Measurements from ENCODE around the gene FAAP100. TPM values are rescaled to one million over a fixed set of nuclear protein-coding genes. Genes with fewer than 3 reads are reported as not detected.

FAAP100 gene
- polyA plus RNA-seq, 1 donor (not counting 4 experiments of a cell fraction or from before 2014, with no cell fraction given), result 3.8 TPM

DNA sequence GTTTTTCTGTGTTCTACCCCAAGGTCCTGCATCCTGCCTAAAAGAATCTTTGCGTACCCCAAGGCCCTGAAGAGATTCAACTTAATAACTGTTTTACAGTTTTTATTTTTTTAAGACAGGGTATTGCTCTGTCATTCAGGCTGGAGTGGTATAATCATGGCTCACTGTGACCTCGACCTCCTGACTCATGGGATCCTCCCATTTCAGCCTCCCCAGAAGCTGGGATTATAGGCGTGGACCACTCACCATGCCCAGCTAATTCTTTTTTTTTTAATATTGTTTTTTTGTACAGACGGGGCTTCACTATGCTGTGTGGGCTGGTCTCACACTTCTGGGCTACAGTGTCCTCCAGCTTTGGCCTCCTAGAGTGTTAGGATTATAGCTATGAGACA lies 9.3 kb upstream of the FAAP100 start:
- H3K9me3 ChIP-seq (ENCODE audit: control insufficient read depth, low read depth, low read length), result no peaks in the 10 kb centered on the region
- FAIRE-seq (no peak), DNase-seq (ENCODE audit: low read depth, low spot score) (no peak)
- peaks cover 3% of the 10 kb centered on the region for H4K20me1 ChIP-seq (ENCODE audit: control insufficient read depth, extremely low read depth, insufficient read depth, low read length)
- H3K4me1 ChIP-seq (ENCODE audit: control insufficient read depth, extremely low read depth, insufficient read depth, low read length), result peaks cover 8% of the 10 kb centered on the region
- peaks cover 27 to 52% of the 10 kb centered on the region in 2 experiments for H3K36me3 ChIP-seq (ENCODE audit: control insufficient read depth in 2 of 2, extremely low read depth in 1 of 2, insufficient read depth in 2 of 2, low read length in 2 of 2)
- no peaks in the 10 kb centered on the region for H3K27me3 ChIP-seq (ENCODE audit: control insufficient read depth, extremely low read depth, insufficient read depth, low read length)
- H3K4me2 ChIP-seq (ENCODE audit: control insufficient read depth, extremely low read depth, insufficient read depth, low read depth, low read length), result no peak overlapping the region
- dilution Hi-C loops (cut with MboI; ENCODE audit: extremely low pct_ligation_motif_present, low sequenced_read_pairs), result no loop called here
- no peak overlapping the region for H2AFZ ChIP-seq (ENCODE audit: control insufficient read depth, low read length)
- H3K9ac ChIP-seq (ENCODE audit: control insufficient read depth, extremely low read depth, insufficient read depth, low read length), result no peak overlapping the region
- no peak overlapping the region for H3K27ac ChIP-seq (ENCODE audit: control insufficient read depth, insufficient read depth, low read length)
- TF ChIP-seq, protein P1, sequence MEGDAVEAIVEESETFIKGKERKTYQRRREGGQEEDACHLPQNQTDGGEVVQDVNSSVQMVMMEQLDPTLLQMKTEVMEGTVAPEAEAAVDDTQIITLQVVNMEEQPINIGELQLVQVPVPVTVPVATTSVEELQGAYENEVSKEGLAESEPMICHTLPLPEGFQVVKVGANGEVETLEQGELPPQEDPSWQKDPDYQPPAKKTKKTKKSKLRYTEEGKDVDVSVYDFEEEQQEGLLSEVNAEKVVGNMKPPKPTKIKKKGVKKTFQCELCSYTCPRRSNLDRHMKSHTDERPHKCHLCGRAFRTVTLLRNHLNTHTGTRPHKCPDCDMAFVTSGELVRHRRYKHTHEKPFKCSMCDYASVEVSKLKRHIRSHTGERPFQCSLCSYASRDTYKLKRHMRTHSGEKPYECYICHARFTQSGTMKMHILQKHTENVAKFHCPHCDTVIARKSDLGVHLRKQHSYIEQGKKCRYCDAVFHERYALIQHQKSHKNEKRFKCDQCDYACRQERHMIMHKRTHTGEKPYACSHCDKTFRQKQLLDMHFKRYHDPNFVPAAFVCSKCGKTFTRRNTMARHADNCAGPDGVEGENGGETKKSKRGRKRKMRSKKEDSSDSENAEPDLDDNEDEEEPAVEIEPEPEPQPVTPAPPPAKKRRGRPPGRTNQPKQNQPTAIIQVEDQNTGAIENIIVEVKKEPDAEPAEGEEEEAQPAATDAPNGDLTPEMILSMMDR (optimal IDR thresholded peaks at IDR 0.05 in 1 of 3, IDR thresholded peaks at IDR 0.05 in 1 of 3, conservative IDR thresholded peaks at IDR 0.05 in 1 of 3; ENCODE audit: extremely low read depth in 1 of 3, insufficient read depth in 2 of 3, low read length in 3 of 3), result no peak
- TF ChIP-seq EZH2 (IDR thresholded peaks at IDR 0.05; ENCODE audit: low read length), result no peak
- H3K9me1 ChIP-seq (ENCODE audit: control insufficient read depth, extremely low read depth, insufficient read depth, low read length), result peaks cover 2% of the 10 kb centered on the region
- H3K79me2 ChIP-seq (ENCODE audit: control insufficient read depth, insufficient read depth, low read length), result peaks cover 3% of the 10 kb centered on the region
- no peak overlapping the region for H3K4me3 ChIP-seq (ENCODE audit: control insufficient read depth in 2 of 3, extremely low read depth in 1 of 3, insufficient read depth in 2 of 3, low read depth in 1 of 3, low read length in 3 of 3)

DNA sequence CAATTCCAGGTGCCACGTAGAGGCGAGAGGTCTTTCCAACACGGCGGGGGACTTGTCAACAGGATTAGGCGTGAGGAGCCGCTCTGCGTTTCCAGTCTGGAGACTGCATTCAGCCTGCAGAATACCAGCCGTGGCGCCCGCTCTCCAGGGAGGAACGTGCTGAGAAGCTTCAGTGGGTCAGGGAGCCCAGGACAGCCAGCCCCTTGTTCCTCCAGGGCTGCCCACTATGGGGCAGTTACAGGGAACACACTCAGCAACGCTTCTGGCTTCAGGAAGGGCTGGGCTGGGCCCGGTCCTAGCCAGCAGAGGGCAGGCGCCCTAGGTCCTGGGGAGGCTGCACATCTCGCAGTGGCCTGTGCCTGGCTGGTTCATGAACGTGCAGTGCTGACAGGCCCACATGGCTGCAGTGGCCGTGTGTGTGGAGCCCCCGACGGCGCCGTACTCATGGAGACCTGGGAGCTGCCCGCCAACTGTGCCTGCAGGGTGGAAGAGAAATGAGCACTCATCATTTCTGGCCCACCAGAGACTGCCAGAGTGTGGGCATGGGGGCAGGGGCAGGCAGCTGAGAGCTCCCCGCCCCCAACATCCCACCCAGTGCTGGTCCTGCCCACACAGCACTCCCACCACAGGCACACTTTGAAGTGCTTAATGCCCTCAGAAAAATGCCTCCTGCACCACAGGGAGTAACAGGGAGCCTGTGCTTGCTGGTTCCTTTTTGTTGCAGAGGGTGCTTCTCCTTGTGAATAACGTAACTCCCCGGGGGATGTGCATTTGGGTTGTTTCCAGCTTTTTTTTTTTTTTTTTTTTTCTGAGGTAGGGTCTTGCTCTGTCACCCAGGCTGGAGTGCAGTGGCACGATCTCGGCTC lies 7.0 kb upstream of the FAAP100 start:
- dilution Hi-C loops (cut with MboI; ENCODE audit: extremely low pct_ligation_motif_present, low sequenced_read_pairs), result no loop called here
- H3K9me3 ChIP-seq (ENCODE audit: control insufficient read depth, low read depth, low read length), result no peaks in the 10 kb centered on the region
- H3K9me1 ChIP-seq (ENCODE audit: control insufficient read depth, extremely low read depth, insufficient read depth, low read length), result no peaks in the 10 kb centered on the region
- H3K79me2 ChIP-seq (ENCODE audit: control insufficient read depth, insufficient read depth, low read length), result no peaks in the 10 kb centered on the region
- H3K9ac ChIP-seq (ENCODE audit: control insufficient read depth, extremely low read depth, insufficient read depth, low read length), result no peak overlapping the region
- H3K4me3 ChIP-seq (ENCODE audit: control insufficient read depth in 2 of 3, extremely low read depth in 1 of 3, insufficient read depth in 2 of 3, low read depth in 1 of 3, low read length in 3 of 3), result no peak overlapping the region
- no peaks in the 10 kb centered on the region for H3K27me3 ChIP-seq (ENCODE audit: control insufficient read depth, extremely low read depth, insufficient read depth, low read length)
- no peak overlapping the region for H3K4me2 ChIP-seq (ENCODE audit: control insufficient read depth, extremely low read depth, insufficient read depth, low read depth, low read length)
- FAIRE-seq (no peak), DNase-seq (ENCODE audit: low read depth, low spot score) (no peak)
- H3K4me1 ChIP-seq (ENCODE audit: control insufficient read depth, extremely low read depth, insufficient read depth, low read length), result peaks cover 2% of the 10 kb centered on the region
- no peak for TF ChIP-seq EZH2 (IDR thresholded peaks at IDR 0.05; ENCODE audit: low read length)
- TF ChIP-seq, protein P1 (optimal IDR thresholded peaks at IDR 0.05 in 1 of 3, IDR thresholded peaks at IDR 0.05 in 1 of 3, conservative IDR thresholded peaks at IDR 0.05 in 1 of 3; ENCODE audit: extremely low read depth in 1 of 3, insufficient read depth in 2 of 3, low read length in 3 of 3), result peak in 1 of 3 experiments; percentile 13
- no peak overlapping the region for H3K27ac ChIP-seq (ENCODE audit: control insufficient read depth, insufficient read depth, low read length)
- no peak overlapping the region for H2AFZ ChIP-seq (ENCODE audit: control insufficient read depth, low read length)
- peaks cover 19 to 39% of the 10 kb centered on the region in 2 experiments for H3K36me3 ChIP-seq (ENCODE audit: control insufficient read depth in 2 of 2, extremely low read depth in 1 of 2, insufficient read depth in 2 of 2, low read length in 2 of 2)
- H4K20me1 ChIP-seq (ENCODE audit: control insufficient read depth, extremely low read depth, insufficient read depth, low read length), result peaks cover 3% of the 10 kb centered on the region
